H9 (cell line): ENCODE results near the gene AURKA. TPM values are rescaled to one million over a fixed set of nuclear protein-coding genes. Genes with fewer than 3 reads are reported as not detected.

Experiments
- DNase-seq: peaks from one replicate; pipeline ENCODE4 v3.0.0-alpha.2; 2017
- H2AFZ ChIP-seq: one replicate; pipeline ENCODE4 v1.6.1; 2013; ENCODE audit warnings: mild to moderate bottlenecking, low read length, control low read depth, moderate library complexity
- H2AK5ac ChIP-seq: 2 replicates; pipeline ENCODE4 v1.6.1; 2013; ENCODE audit warnings: low read length, control low read depth, mixed read lengths; ENCODE audit not compliant: insufficient read length
- H2BK120ac ChIP-seq: one replicate; pipeline ENCODE4 v1.6.1; 2013; ENCODE audit warnings: low read depth, mild to moderate bottlenecking, low read length, control low read depth, inconsistent platforms; ENCODE audit not compliant: poor library complexity, severe bottlenecking
- H2BK12ac ChIP-seq: 2 replicates; pipeline ENCODE4 v1.6.1; 2013; ENCODE audit warnings: low read length, control low read depth, mixed read lengths, low read depth; ENCODE audit not compliant: insufficient read length
- H2BK15ac ChIP-seq: 2 replicates; pipeline ENCODE4 v1.6.1; 2013; ENCODE audit warnings: low read depth, low read length, control low read depth
- H2BK20ac ChIP-seq: one replicate; pipeline ENCODE4 v1.6.1; 2013; ENCODE audit warnings: low read depth, mild to moderate bottlenecking, low read length, control low read depth, inconsistent platforms; ENCODE audit not compliant: poor library complexity, severe bottlenecking
- H2BK5ac ChIP-seq: 2 replicates; pipeline ENCODE4 v1.6.1; 2013; ENCODE audit warnings: low read length, control low read depth, mixed read lengths; ENCODE audit not compliant: insufficient read length
- H3K14ac ChIP-seq: 2 replicates; pipeline ENCODE4 v1.6.1; 2013; ENCODE audit warnings: low read length, control low read depth; ENCODE audit not compliant: insufficient read depth
- H3K18ac ChIP-seq: 2 replicates; pipeline ENCODE4 v1.6.1; 2013; ENCODE audit warnings: low read depth, mild to moderate bottlenecking, mixed read lengths, low read length, control low read depth; ENCODE audit not compliant: insufficient read length
- H3K23ac ChIP-seq: 2 replicates; pipeline ENCODE4 v1.6.1; 2013; ENCODE audit warnings: low read length, control low read depth, mixed read lengths, low read depth; ENCODE audit not compliant: insufficient read length
- H3K23me2 ChIP-seq: 2 replicates; pipeline ENCODE4 v1.6.1; 2013; ENCODE audit warnings: low read depth, mild to moderate bottlenecking, mixed read lengths, low read length, control low read depth; ENCODE audit not compliant: insufficient read length, poor library complexity, severe bottlenecking
- H3K27ac ChIP-seq: 2 replicates; pipeline ENCODE4 v1.5.1; 2013; ENCODE audit warnings: low read length, control low read depth, mixed read lengths, low read depth; ENCODE audit not compliant: insufficient read length
- H3K27me3 ChIP-seq: 2 replicates; pipeline ENCODE4 v1.6.1; 2013; ENCODE audit warnings: low read length, control low read depth, inconsistent platforms; ENCODE audit not compliant: insufficient read depth
- H3K4ac ChIP-seq: 2 replicates; pipeline ENCODE4 v1.6.1; 2013; ENCODE audit warnings: low read depth, mild to moderate bottlenecking, control low read depth, inconsistent platforms, low read length, moderate library complexity
- H3K4me1 ChIP-seq: 2 replicates; pipeline ENCODE4 v1.6.1; 2013; ENCODE audit warnings: low read length, control low read depth, inconsistent platforms; ENCODE audit not compliant: insufficient read depth
- H3K4me2 ChIP-seq: 2 replicates; pipeline ENCODE4 v1.6.1; 2013; ENCODE audit warnings: low read length, control low read depth, mixed read lengths; ENCODE audit not compliant: insufficient read length, insufficient read depth
- H3K56ac ChIP-seq: 2 replicates; pipeline ENCODE4 v1.6.1; 2013; ENCODE audit warnings: low read depth, mild to moderate bottlenecking, mixed read lengths, low read length, control low read depth; ENCODE audit not compliant: insufficient read length
- H3K79me1 ChIP-seq: 2 replicates; pipeline ENCODE4 v1.6.1; 2013; ENCODE audit warnings: low read depth, mild to moderate bottlenecking, moderate library complexity, low read length, control low read depth, inconsistent platforms; ENCODE audit not compliant: insufficient read depth, poor library complexity, severe bottlenecking
- H3K79me2 ChIP-seq: 2 replicates; pipeline ENCODE4 v1.6.1; 2013; ENCODE audit warnings: low read length, control low read depth, inconsistent platforms; ENCODE audit not compliant: insufficient read depth
- H3K9ac ChIP-seq: 2 replicates; pipeline ENCODE4 v1.6.1; 2013; ENCODE audit warnings: low read length, control low read depth, mixed read lengths; ENCODE audit not compliant: insufficient read length; ENCODE audit errors: extremely low read depth
- H3K9me3 ChIP-seq: one replicate; pipeline ENCODE4 v1.6.1; 2013; ENCODE audit warnings: low read depth, low read length, inconsistent platforms; ENCODE audit not compliant: control insufficient read depth
- H3T11ph ChIP-seq: one replicate; pipeline ENCODE4 v1.6.1; 2013; ENCODE audit warnings: mild to moderate bottlenecking, low read length, control low read depth, inconsistent platforms
- H4K20me1 ChIP-seq: one replicate; pipeline ENCODE4 v1.6.1; 2013; ENCODE audit not compliant: control insufficient read depth, insufficient read length, insufficient read depth
- H4K5ac ChIP-seq: 2 replicates; pipeline ENCODE4 v1.6.1; 2013; ENCODE audit warnings: low read depth, mild to moderate bottlenecking, mixed read lengths, low read length, control low read depth; ENCODE audit not compliant: insufficient read length
- H4K8ac ChIP-seq: replicated peaks from 2 replicates; pipeline ENCODE4 v1.6.1; 2013; ENCODE audit warnings: low read length, control low read depth, mixed read lengths, low read depth; ENCODE audit not compliant: insufficient read length
- H4K91ac ChIP-seq: 2 replicates; pipeline ENCODE4 v1.6.1; 2013; ENCODE audit warnings: low read depth, mild to moderate bottlenecking, moderate library complexity, mixed read lengths, low read length, control low read depth; ENCODE audit not compliant: insufficient read length
- H3K27ac Mint-ChIP-seq, 3 experiments: 2 replicates in 2 of 3; 3 replicates in 1 of 3; pipeline ENCODE4 v1.8.0; 2020 to 2021; ENCODE audit warnings: mixed read lengths in 3 of 3, mild to moderate bottlenecking in 1 of 3, moderate library complexity in 1 of 3
- H3K27me3 Mint-ChIP-seq: 2 replicates; pipeline ENCODE4 v1.8.0; 2021; ENCODE audit warnings: low read depth, mild to moderate bottlenecking, moderate library complexity, mixed read lengths
- H3K36me3 Mint-ChIP-seq, 3 experiments: 2 replicates in 2 of 3; 3 replicates in 1 of 3; pipeline ENCODE4 v1.8.0; 2020 to 2021; ENCODE audit warnings: low read depth in 3 of 3, mixed read lengths in 3 of 3; ENCODE audit not compliant: insufficient read depth in 1 of 3
- H3K4me1 Mint-ChIP-seq, 2 experiments: 2 replicates each; pipeline ENCODE4 v1.8.0; 2020; ENCODE audit warnings: mixed read lengths in 2 of 2
- H3K4me3 Mint-ChIP-seq, 2 experiments: 2 replicates in 1 of 2; 3 replicates in 1 of 2; pipeline ENCODE4 v1.8.0; 2020 to 2021; ENCODE audit warnings: mild to moderate bottlenecking in 2 of 2, mixed read lengths in 2 of 2, moderate library complexity in 1 of 2
- H3K9me3 Mint-ChIP-seq, 2 experiments: 2 replicates in 1 of 2; 3 replicates in 1 of 2; pipeline ENCODE4 v1.8.0; 2020; ENCODE audit warnings: mild to moderate bottlenecking in 2 of 2, mixed read lengths in 2 of 2, moderate library complexity in 1 of 2
- CTCF ChIP-seq: fragments of 200-600 bp; sonication (generic); conservative IDR thresholded peaks from 3 replicates; pipeline ENCODE4 v1.8.0; 2021; ENCODE audit warnings: antibody characterized with exemption, mild to moderate bottlenecking
- WGBS: extraction: QIAGEN DNeasy Blood & Tissue Kit; methylation state at CpG from one replicate; pipeline ENCODE4 v1.1.7; 2013; ENCODE audit warnings: missing lambda C conversion rate, low lambda C conversion rate, mixed read lengths; ENCODE audit not compliant: insufficient read length; ENCODE audit errors: extremely low coverage; 5-methylcytosine and 5-hydroxymethylcytosine counted together
- total RNA-seq: library from RNA; stranded (reverse); gene quantifications from 2 replicates; pipeline ENCODE4 v1.2.1, GENCODE V29; 2021

Gene AURKA
- total RNA-seq, 1 experiment from 2014 or later, result 86.8 TPM

GRCh38 chr20:56391596-56392131 lies 351 bp downstream of the AURKA start:
- Mint-ChIP-seq H3K4me1 (peaks cover 23 to 28% of the 10 kb centered on the region in 2 experiments), H3K4me3 (no peak overlapping the region), H3K27ac (no peak overlapping the region; a peak in 3 of 7 replicates), H3K9me3 (no peaks in the 10 kb centered on the region), H3K36me3 (peaks cover 35 to 62% (median 48%) of the 10 kb centered on the region in 3 experiments; a peak in 6 of 7 replicates), H3K27me3 (no peaks in the 10 kb centered on the region)
- Histone ChIP-seq H4K5ac (no peak overlapping the region), H2BK20ac (no peak overlapping the region), H3K4me2 (peak overlapping the region; percentile 96), H4K8ac (no peak overlapping the region), H3K27ac (no peak overlapping the region), H2BK12ac (no peak overlapping the region), H3K23ac (no peak overlapping the region), H2AFZ (no peak overlapping the region), H3K9ac (peak overlapping the region; percentile 88), H3K79me2 (peaks cover 32% of the 10 kb centered on the region; the same call in 1 of the 2 replicates), H2AK5ac (no peak overlapping the region), H4K91ac (no peak overlapping the region), H3K4ac (no peak overlapping the region), H4K20me1 (no peaks in the 10 kb centered on the region), H3T11ph (no peak overlapping the region), H3K79me1 (peaks cover 19% of the 10 kb centered on the region), H3K9me3 (no peaks in the 10 kb centered on the region), H2BK5ac (no peak overlapping the region), H3K4me1 (no peaks in the 10 kb centered on the region), H3K56ac (no peak overlapping the region), H3K14ac (peak overlapping the region; percentile 91; the same call in 1 of the 2 replicates), H2BK15ac (no peak overlapping the region), H3K18ac (peak overlapping the region; percentile 88), H3K23me2 (peaks cover 6% of the 10 kb centered on the region), H3K27me3 (no peaks in the 10 kb centered on the region), H2BK120ac (no peak overlapping the region)
- no peak for TF ChIP-seq CTCF
- no peak for DNase-seq
- WGBS, result no CpG with 5 or more reads among the region's 29 CpGs
